Lower leg skin (tissue), 3 donors: Measurements from ENCODE around the gene GGTA1.

Source experiments
- CTCF ChIP-seq, 3 donors: fragments of 450-650 bp; IDR thresholded peaks; one replicate each; pipeline ENCODE4 v1.5.1; 2016; ENCODE audit warnings: antibody characterized with exemption in 3 of 3, mild to moderate bottlenecking in 3 of 3, moderate library complexity in 2 of 3
- POLR2A ChIP-seq, 2 donors: fragments of 450-650 bp; IDR thresholded peaks; one replicate each; pipeline ENCODE4 v1.6.1; 2016 to 2017; ENCODE audit warnings: antibody characterized with exemption in 2 of 2, mild to moderate bottlenecking in 1 of 2, moderate library complexity in 1 of 2

- TF ChIP-seq CTCF (IDR thresholded peaks at IDR 0.05) (no peak), POLR2A (IDR thresholded peaks at IDR 0.05) (no peak)
These were observed 8.5 kb downstream of the GGTA1 start for GRCh38 chr9:121491111-121491510.
